Stimulated activated CD8-positive, alpha-beta memory T cell treated with anti-CD3 and anti-CD28 coated beads, Interleukin-15, amount 100 ng/mL, for 4 hours (primary cell): ENCODE measurements around the gene BOK.
A peak's percentile ranks its signal among the peaks of the same experiment; 100 is the strongest.

Experiments
- DNase-seq, 2 donors: peaks; one replicate each; pipeline ENCODE4 v3.0.0-alpha.2; 2020; ENCODE audit warnings: low read depth in 2 of 2

BOK gene

DNA sequence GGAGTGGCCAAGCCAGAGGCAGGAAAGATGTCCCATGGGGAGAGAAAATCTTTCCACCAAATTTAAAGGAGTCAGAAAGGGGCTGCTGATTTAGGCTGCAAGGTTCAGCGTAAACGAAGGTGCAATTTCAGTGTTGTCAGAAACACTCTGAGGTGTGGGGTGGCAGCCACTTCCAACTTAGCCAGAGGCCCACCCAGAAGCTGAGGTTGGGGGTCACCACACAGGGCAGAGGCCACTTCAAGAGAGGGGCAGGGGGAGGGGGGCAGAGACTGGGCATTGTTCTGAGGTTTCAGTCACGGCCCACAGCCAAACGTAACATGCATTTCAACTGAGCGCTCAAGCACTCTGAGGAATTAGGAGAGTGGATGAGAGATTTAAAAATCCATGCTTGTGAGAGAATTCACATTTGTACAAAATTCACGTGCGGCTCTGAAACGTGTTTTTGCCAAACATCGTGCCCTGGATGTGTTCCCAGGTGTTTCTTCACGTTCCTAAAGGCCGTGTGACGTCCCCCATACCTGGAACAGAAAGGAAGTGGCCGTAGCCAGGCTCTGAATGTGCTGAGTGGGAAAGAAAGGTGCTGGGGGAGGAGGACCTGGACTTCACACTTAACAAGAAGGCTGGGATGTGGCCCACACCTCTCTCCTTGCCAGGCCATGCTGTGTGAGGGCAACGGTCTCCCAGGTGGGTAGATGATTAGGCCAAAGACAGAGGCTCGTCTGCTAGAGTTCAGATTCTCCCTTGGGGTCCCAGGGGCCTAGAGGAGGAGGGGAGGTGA is 19.5 kb upstream of the BOK start:
- no peak for DNase-seq

DNA sequence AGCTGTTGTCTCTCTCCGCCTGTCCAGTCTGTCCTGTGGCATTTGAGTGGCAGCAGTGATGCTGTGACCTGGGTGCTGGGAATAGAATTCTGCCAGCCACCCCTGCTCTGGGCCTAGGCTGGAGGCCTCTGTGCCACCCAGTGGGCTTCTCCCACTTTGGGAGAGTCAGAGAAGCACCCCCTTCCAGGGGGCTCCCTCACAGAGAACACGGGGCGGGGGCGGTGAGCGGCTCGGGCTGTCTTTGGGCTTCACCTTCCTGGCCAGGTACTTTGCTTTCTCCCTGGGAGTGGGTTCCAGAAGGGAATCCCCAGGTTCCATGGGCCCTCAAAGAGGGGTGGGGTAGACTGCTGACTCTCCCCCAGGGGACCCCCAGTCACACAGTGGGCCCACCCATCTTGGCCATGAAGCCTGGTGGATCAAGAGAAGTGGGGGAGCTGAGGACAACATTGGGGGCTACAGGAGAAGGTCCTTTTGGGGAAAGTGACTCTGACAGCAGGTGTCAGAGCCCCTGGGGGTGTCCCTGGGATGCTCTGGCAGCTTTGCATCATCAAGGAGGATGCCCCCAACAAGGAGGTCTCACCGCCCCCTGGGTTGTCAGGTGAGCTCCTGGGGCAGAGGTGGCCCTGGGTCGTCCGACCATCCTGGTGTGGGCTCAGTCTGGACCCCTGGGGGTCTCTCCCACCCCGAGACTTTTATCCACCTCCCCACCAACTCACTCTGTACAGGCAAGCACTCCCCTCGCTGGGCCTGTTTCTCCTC is 18.8 kb upstream of the BOK start:
- DNase-seq = no peak

DNA sequence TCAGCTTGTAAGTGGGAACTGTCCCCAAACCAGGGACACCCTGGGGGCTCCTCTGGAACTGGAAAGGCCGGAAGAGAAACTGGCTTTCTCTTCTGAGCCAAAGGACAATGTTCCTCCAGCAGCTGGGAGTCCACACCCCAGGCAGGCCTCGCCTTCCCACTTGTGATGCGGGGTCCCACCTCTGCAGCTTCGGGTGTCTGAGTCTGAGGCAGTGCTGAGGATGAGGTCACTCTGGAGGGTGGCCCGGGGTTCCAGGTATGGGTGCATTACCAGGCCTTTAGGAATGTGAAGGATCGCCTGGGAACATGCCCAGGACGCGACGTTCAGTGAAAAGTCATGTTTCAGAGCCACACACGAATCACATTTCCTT is 18.2 kb upstream of the BOK start:
- DNase-seq = no peak

DNA sequence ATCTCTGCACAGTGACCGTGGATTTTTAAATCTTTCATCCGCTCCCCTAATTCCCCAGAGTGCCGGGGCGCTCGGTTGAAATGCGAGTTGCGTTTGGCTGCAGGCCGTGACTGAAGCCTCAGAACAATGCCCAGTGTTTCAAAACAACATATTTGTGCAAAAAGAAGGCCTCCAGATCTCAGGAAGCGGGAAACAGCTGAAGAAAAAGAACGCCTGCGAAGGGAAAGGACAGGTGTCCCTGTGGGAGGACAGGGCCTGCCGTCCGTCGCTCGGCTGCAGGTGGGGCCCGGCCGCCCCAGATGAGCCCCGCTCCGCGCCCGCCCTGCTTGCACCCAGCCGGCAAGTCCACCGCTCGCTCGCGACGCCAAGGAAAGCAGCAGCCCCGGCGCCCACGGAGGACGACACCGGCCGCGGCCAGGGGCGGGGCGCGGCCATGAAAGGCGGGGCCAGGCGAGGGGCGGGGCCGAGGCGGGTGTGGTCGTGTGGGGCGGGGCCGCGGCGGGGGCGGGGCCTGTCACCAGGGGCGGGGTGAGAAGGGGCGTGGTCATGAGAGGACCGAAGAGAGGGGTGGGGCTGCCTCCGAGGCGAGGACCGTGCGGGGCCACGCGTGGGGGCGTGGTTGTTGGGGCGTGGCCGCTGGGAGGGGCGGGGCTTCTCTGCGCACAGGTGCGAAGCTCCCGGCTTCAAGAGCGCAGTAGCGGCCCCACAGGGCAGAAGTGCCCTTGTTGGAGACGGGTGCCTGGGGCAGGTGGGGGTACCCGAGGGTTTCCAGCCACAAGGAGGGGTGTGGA is 17.6 kb upstream of the BOK start:
- peak; percentile 19 to 32 for DNase-seq

GRCh38 chr2:241541564-241542277 is 16.8 kb upstream of the BOK start:
- no peak for DNase-seq

GRCh38 chr2:241542278-241542605 is 16.3 kb upstream of the BOK start:
- DNase-seq = no peak

GRCh38 chr2:241545106-241545505 is 13.4 kb upstream of the BOK start:
- DNase-seq = no peak

DNA sequence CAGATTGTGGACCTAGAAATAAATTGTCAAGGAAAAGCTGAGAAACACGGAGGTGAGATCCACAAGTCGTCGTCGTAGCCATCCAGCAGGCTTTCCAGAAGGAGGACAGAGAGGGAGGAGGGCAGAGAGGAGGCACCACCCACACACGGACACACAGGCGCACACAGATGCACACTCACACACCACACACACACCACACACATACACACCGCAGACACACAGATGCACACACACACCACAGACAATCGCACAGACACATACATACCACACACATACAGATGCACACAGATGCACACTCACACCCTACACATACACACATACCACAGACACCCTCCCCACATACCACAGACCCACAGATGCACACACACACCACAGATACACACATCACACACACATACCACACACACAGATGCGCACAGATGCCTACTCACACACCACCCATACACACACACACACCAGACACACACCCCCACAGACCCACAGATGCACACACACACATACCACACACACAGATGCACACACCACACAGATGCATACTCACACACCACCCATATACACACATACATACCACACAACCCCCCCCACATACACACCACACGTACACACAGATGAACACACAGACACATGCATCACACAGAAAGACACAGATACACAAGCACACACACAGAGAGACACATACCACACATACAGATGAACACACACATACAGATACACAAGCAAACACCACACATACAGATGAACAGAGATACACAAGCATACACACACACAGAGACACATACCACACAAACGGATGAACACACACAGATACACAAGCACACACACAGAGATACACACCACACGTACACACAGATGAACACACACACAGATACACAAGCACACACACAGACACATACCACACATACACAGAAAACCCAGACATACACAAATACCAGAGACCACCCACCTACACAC is 12.7 kb upstream of the BOK start:
- no peak for DNase-seq

DNA sequence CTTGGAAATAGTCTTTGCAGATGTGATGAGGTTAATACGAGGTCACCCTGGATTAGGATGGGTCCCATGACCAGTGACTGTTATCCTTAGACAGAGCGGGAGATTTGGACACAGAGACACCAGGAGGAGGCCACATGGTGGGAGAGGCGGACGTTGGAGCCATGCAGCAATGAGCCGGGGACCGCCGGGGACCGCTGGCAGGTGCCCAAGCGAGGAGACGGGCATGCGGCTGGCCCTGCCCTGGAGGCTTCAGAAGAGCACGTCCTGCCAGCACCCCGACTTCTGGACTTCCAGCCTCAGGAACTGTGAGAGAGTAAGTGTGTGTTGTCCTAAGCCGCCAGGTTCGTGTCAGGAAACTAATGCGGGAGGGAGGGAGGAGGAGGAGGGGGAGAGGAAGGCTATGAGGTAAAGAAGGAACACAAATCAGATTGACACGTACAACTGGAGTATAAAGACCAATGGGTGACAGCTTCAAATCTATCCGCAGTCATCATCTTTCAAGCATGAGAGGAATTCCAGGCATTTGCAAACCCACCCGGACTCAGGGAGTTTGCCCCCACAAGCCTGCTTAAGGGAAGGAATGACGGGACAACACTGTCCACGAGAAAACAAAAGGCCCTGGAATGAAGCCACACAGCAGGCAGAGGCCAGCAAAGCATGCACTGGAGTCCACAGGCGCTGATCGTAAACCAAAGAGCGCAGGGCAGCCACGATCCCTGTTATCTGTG is 11.6 kb upstream of the BOK start:
- DNase-seq = no peak

GRCh38 chr2:241547781-241548450 is 10.6 kb upstream of the BOK start:
- no peak for DNase-seq

DNA sequence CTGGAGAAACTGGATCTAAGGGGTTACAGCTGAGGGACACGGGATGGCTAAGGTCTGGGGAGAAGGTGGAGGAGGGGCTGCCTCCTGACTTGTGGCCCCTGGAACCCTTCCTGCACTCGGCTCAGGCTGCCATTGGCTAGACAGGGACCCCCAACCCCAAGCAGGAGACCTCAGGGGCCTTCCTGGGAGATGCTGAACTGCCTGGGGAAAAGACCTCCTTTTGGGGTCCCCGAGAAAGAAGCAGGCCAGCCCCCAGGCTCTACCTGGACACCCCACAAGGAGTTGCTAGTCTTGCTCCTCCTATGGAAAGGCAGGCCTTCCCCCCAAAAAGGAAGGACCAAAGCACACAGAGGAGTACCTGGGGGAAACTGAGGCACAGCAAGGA is 10.1 kb upstream of the BOK start:
- DNase-seq = no peak

- no peak for DNase-seq
These were observed 7.6 kb upstream of the BOK start for GRCh38 chr2:241550616-241551580.

- DNase-seq = no peak
These were observed 6.9 kb upstream of the BOK start for GRCh38 chr2:241551599-241551997.

DNA sequence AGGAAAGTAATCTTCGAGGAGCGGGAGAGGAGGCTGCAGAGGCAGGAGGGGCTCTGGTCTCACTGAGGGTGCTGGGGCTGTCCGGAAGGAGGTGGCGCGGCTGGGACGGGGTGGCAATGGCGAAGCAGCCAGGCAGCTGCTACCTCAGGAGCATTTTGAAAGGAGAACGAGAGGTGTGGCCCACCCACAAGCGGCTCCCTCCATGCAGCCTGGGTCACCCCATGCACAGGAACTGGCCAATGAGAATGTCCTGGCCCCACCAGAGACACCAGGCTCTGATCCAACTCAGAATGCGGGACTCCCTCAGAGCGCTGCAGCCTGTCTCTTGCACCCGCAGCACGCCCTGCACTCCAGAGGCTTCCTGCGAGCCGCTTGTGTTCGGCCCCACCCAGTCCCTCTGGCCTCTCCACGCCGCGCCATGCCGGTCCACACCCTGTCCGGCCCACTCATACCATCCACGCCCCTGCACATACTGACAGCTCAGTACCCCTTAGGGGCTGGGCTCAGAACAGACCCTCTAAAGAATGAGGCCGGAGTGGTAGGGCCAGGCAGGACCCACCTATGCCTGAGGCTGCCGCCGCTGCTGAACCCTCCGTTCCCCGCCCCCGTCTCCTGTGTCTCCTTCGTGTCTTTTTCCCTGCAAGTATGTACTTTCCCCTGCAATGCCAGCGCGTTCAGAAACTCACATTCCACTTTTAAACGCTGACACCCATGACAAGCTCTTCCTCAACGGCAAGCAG is 6.4 kb upstream of the BOK start:
- DNase-seq = no peak

DNA sequence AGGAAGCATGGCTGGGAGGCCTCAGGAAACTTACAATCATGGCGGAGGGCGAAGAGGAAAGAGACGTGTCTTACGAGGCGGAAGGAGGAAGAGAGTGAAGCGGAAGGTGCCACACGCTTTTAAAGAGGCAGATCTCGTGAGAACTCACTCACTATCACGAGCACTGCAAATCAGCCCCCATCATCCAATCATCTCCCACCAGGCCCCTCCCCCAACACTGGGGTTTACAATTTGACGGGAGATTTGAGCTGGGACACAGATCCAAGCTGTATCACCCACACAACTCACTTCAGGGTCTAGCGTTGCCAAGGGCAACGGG is 5.1 kb upstream of the BOK start:
- DNase-seq = no peak

DNA sequence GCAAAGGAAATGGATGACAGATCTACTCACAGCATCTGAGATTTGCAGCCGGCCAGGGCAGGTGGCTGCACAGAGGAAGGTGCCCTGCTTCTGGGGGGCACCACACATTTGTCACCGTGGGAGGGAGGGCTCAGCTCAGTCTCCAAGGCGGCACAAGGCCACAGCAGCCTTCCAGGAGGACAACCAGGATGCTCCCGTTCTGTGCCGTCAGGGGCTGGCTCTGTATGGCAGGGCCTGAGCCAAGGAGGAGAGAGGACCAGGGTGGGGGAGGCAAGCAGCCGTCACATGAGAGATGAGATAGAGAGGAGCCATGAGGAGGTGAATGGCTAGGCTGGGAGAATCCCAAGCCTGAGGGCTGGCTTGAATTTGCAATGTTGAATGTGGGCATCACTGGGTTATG is 4.6 kb upstream of the BOK start:
- no peak for DNase-seq

DNA sequence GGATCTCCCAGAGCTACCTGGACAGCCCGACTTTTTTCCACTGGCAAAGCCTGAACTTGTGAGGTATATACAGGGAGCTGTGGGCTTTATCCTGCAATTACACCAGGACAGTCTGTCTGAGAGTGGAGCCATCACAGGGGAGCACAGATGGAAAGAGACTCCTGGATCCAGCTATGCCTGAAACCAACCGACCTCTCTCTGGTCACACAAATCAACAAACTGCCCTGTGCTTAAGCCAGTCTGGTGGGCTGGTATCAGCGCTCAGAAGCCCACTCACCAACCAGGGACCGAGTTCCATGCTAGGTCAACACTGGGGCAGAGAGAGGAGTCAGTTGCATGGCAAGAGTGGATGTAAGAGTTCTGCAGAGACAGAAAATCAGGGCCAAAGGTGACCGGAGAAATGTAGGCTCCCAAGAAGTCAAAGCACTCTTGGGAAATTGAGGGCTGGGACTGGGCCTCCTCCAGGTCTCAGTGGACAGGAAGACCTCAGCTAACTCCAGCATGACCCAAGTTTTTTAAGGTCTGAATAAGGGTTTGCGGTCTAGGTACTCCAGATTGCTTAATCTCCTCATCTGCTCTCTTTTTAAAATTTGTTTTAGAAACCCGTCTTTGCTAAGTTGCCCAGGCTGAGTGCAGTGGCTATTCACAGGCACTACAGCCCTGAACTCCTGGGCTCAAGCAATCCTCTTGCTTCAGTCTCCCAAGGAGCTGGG is 3.8 kb upstream of the BOK start:
- no peak for DNase-seq
